ENCODE measurements around the gene TENM4. TPM values are rescaled to one million over a fixed set of nuclear protein-coding genes. Genes with fewer than 3 reads are reported as not detected.

Gene TENM4
- total RNA-seq, 1 experiment from 2014 or later: 0.39 TPM

GRCh38 chr11:79428406-79428805, 12.4 kb downstream of the TENM4 start:
- DNase-seq (ENCODE audit: low read depth, low spot score): no peak
- Histone ChIP-seq H3K4me3 (ENCODE audit: low read depth in 2 of 2, low read length in 2 of 2) (no peak overlapping the region), H3K27me3 (ENCODE audit: control insufficient read depth, insufficient read depth, low read length) (peaks cover 5% of the 10 kb centered on the region), H3K9me3 (ENCODE audit: control insufficient read depth, insufficient read depth, low read depth, low read length) (no peaks in the 10 kb centered on the region), H3K27ac (ENCODE audit: low read length) (no peak overlapping the region), H3K4me1 (ENCODE audit: control insufficient read depth, insufficient read depth, low read length) (no peaks in the 10 kb centered on the region), H3K36me3 (ENCODE audit: control insufficient read depth, insufficient read depth, low read length) (no peaks in the 10 kb centered on the region)
- TF ChIP-seq REST (IDR thresholded peaks at IDR 0.05; ENCODE audit: insufficient read depth in 1 of 2, low read depth in 2 of 2, low read length in 1 of 2) (no peak), TCF7L2 (IDR thresholded peaks at IDR 0.05; ENCODE audit: low read depth, low read length) (no peak), CTCF (IDR thresholded peaks at IDR 0.05) (no peak), POLR2AphosphoS5 (IDR thresholded peaks at IDR 0.05; ENCODE audit: low read depth, low read length) (no peak), SIN3A (IDR thresholded peaks at IDR 0.05; ENCODE audit: borderline replicate concordance, insufficient read depth, low read depth, low read length) (no peak)
- ChIA-PET POLR2A (no interaction called here), CTCF (no interaction called here)
- in situ Hi-C loops (cut with HindIII; ENCODE audit: low pct_unique_long_range_greater_than_20kb, low sequenced_read_pairs) (no loop called here), intact Hi-C loops (cut with micrococcal nuclease; ENCODE audit: unreplicated experiment) (no loop called here)
- no TSS peak for BruUV-seq (replicated peaks)
- ATAC-seq: no peak

- H3K4me1 ChIP-seq (ENCODE audit: control insufficient read depth, insufficient read depth, low read length): no peaks in the 10 kb centered on the region
- DNase-seq (ENCODE audit: low read depth, low spot score) (no peak), ATAC-seq (no peak)
- H3K27me3 ChIP-seq (ENCODE audit: control insufficient read depth, insufficient read depth, low read length): peaks cover 2% of the 10 kb centered on the region; the same call in 1 of the 2 replicates
- H3K9me3 ChIP-seq (ENCODE audit: control insufficient read depth, insufficient read depth, low read depth, low read length): no peaks in the 10 kb centered on the region
- no peak overlapping the region for H3K27ac ChIP-seq (ENCODE audit: low read length)
- intact Hi-C loops (cut with micrococcal nuclease; ENCODE audit: unreplicated experiment): no loop called here
- ChIA-PET CTCF (no interaction called here), POLR2A (no interaction called here)
- in situ Hi-C loops (cut with HindIII; ENCODE audit: low pct_unique_long_range_greater_than_20kb, low sequenced_read_pairs): no loop called here
- no peaks in the 10 kb centered on the region for H3K36me3 ChIP-seq (ENCODE audit: control insufficient read depth, insufficient read depth, low read length)
- no TSS peak for BruUV-seq (replicated peaks)
- no peak for TF ChIP-seq CTCF (IDR thresholded peaks at IDR 0.05)
- no peak overlapping the region for H3K4me3 ChIP-seq (ENCODE audit: low read depth in 2 of 2, low read length in 2 of 2)
Measured at GRCh38 chr11:79427611-79428327, 13.1 kb downstream of the TENM4 start.
